ENCODE data around the gene TRPM7.

DNA sequence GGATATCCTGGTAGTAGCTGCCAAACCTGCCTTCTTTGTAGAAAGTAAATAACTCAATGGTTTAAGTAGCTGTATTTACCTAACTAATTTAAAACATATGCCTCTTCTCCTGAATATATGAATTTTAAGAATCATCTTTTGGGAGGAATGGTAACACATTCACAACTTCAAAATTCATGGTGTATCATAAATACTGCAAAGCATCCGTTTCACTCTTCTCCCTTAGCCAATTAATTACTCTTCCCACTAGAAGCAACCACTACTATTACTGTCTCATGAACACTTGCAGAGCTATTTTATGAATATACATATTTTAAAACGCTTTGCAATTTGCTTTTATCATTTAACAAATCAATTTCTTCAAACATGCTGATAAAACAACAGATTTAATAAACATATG lies 81.1 kb downstream of the TRPM7 start:
- TF ChIP-seq, protein P1, sequence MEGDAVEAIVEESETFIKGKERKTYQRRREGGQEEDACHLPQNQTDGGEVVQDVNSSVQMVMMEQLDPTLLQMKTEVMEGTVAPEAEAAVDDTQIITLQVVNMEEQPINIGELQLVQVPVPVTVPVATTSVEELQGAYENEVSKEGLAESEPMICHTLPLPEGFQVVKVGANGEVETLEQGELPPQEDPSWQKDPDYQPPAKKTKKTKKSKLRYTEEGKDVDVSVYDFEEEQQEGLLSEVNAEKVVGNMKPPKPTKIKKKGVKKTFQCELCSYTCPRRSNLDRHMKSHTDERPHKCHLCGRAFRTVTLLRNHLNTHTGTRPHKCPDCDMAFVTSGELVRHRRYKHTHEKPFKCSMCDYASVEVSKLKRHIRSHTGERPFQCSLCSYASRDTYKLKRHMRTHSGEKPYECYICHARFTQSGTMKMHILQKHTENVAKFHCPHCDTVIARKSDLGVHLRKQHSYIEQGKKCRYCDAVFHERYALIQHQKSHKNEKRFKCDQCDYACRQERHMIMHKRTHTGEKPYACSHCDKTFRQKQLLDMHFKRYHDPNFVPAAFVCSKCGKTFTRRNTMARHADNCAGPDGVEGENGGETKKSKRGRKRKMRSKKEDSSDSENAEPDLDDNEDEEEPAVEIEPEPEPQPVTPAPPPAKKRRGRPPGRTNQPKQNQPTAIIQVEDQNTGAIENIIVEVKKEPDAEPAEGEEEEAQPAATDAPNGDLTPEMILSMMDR (IDR thresholded peaks at IDR 0.05; ENCODE audit: borderline replicate concordance, extremely low read depth, low read length, poor library complexity, severe bottlenecking): no peak
- TF ChIP-seq EZH2 (IDR thresholded peaks at IDR 0.05; ENCODE audit: borderline replicate concordance, low read depth, low read length, severe bottlenecking): no peak
